GM19467 (cell line): ENCODE data around the gene SLC11A1.

Experiments used
- ATAC-seq: cut with Tn5 transposase; IDR thresholded peaks from one replicate; pipeline ENCODE4 v1.9.1; 2021; ENCODE audit warnings: mild to moderate bottlenecking, moderate library complexity; ENCODE audit not compliant: unreplicated experiment

The SLC11A1 gene

GRCh38 chr2:218403810-218404209 lies 21.7 kb downstream of the SLC11A1 start:
- ATAC-seq = no peak

GRCh38 chr2:218404351-218405085 lies 22.4 kb downstream of the SLC11A1 start:
- ATAC-seq = no peak

GRCh38 chr2:218405086-218405745 lies 23.1 kb downstream of the SLC11A1 start:
- no peak for ATAC-seq

DNA sequence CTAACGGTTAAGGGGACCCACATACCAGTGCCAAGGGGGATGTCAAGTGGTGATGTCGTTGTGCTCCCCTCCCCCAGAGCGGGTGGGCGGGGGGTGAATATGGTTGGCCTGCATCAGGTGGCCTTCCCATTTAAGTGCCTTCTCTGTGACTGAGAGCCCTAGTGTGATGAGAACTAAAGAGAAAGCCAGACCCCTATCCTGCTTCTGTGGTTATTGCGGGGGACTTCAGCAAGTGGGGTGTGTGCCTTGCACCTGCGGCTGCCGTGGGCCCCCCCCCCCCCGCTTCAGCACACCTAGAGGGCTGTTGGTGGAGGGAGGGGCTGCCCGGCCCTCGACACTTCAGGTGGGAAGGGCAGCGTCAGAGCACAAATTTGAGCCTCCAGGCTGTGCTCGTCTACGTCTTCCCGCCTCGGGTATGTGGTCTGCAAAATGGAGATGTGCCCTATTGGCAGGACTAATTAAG lies 23.7 kb downstream of the SLC11A1 start:
- ATAC-seq = peak; percentile 13

DNA sequence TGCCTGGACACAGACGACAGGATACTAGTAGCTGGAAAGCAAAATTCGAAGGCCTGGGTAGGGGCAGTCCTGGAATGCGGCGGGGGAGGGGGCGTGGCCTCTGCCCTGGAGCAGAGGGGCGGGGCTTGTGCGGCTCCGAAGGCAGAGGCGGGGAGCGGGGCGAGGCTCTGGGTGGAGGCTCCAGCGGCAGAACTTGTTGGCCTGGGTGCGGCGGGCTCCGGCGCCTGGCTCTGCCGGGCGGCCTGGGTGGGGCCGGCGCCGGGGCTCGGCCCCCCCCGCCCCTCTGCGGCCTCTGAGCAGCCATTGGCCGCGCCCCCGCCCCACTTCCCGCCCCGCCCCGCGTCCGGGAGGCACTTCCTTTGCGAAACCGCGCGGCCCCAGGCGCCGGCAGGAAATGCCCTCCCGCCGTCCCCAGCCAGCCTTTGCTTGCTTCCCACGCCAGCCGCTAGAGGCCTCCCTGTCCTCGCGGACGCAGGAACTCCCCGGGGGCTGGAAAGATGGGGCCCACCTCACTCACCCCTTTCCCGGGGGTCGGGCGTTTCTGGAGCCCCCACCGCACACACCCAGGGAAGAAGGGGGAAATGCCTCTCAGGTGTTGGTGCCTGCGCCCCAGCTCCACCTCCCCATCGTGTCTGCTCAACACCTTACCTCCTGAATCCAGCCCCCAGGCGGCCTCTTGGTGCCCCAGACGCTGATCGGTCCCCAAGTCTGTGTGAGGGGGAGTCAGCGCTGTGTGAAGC lies 24.3 kb downstream of the SLC11A1 start:
- peak; percentile 77 for ATAC-seq

DNA sequence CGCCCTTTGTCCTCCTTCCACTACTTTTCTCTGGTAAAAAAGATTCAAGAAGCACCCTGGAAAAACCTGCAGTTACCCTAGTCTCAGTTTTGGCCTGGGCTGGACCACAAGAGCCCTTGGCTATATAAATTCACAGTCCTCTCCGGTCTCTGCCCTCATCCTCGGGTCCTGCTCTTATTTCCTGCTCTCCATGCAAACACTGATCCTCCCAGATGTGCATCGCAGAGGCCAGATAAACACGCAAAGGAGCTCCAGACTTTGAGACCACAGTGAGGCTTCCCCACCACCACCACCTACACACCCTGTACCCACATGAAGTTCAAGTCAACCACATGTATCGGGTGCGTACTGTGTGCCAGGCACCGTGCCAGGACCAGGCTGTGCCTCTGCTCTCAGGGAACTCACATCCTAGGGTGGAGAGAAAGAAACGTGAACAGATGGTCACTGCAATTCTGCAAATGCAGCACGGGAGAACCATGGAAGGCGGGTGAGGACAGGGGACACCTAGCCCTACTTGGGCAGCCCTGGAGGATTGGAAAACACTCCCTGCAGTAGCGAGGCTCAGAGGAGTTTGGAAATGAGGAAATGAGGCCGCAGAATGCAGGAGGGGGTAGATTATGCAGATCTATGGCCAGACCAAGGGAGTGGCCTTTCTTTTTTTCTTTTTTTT lies 25.0 kb downstream of the SLC11A1 start:
- peak; percentile 9 for ATAC-seq

- ATAC-seq = no peak
Measured at GRCh38 chr2:218407717-218408116, 25.6 kb downstream of the SLC11A1 start.

DNA sequence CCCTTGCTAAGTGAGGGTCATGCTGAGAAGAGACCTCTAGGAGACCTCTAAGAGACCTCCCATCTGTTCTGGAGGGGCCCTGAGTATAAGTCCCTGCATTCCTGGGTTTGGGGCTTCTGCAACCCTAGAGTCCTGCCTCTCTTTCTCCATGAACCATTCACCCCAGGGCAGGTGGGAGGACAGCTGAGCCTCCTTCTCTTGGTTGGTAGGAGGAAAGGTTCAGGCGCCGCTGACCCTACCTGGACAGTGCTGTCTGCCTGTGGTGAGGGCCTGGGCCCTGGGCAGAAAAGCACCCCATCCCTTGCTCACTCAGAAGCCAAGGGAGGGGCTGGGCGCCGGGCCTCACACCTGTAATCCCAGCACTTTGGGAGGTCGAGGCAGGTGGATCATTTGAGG lies 36.2 kb downstream of the SLC11A1 start:
- no peak for ATAC-seq

- no peak for ATAC-seq
Measured at GRCh38 chr2:218418717-218419458, 36.8 kb downstream of the SLC11A1 start, which contains the start of gene VIL1. Gene VIL1, plus strand, starts transcription at chr2:218419123. Its CDS starts 4,656 bp downstream, at chr2:218423779.

DNA sequence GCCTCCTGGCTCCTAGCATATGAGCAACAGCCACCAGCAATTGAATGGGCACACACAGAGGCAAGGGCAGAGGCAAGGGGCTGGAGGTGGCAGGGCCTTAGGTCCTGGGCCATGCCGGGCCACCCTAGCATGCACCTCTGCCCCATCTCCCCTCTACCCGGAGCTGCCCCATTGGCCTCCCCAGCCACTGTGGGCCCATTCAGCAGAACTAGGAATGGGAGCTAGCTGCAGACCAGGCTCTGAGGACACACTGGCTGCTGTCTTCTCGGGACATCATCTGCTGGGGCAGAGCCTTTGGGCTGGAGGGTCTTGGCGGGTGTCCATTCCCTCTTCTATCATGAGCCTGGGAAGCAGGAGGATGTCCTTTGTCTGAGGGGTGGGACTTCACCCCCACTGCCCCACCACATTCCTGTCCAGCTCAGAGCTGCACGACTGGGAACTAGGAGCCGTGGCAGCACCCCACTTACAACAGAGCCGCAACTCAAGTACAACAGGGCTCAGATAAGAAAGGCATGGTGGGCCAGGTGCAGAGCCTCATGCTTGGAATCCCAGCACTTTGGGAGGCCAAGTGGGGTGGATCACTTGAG lies 37.6 kb downstream of the SLC11A1 start:
- no peak for ATAC-seq

DNA sequence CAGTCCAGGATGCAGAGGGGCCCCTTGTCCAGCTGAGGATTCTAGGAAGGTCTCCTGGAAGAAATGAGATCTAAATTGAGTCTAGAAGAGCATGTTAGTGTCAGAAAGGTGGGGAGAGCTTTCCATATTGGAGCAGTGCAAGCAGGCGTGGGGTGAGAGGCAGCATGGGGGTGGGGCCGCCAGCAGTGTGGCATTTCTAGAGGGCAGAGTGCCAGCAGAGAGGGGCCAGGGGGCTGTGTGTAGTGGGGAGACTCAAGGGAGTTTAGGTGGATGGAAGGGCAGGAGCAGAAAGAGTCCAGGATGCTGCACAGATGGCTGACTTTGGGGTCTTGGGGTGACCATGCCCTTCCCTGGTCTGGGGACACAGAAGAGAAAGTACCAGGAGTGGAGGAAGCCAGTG lies 39.0 kb downstream of the SLC11A1 start:
- ATAC-seq = no peak

GRCh38 chr2:218422403-218423086 lies 40.5 kb downstream of the SLC11A1 start:
- no peak for ATAC-seq

GRCh38 chr2:218423584-218423983 lies 41.5 kb downstream of the SLC11A1 start:
- ATAC-seq = no peak

DNA sequence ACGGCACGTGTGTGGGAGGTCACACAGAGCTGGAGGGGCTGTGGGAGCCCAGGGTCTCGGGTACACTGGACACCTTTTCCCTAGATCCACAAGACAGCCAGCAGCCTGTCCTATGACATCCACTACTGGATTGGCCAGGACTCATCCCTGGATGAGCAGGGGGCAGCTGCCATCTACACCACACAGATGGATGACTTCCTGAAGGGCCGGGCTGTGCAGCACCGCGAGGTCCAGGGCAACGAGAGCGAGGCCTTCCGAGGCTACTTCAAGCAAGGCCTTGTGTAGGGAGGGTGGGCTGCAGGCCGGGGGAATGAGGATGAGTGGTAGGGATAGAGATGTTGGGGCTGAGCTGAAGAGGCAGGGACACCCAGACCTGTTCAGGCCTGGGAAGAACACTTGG lies 43.5 kb downstream of the SLC11A1 start:
- no peak for ATAC-seq

DNA sequence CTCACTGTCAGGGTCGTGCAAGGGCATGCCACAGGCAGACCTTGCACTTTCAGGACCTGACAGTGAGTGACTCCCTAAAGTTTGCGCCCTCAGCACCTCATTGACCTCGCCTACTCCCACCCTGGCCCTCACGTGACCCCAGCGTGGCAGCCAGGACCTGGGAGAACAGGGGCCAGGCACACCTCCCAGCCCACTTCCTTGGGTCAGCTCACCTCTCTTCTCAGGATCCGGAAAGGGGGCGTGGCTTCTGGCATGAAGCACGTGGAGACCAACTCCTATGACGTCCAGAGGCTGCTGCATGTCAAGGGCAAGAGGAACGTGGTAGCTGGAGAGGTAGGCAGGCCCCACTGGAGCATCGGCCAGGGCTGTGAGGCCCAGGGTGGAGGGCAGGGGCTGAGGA lies 45.7 kb downstream of the SLC11A1 start:
- no peak for ATAC-seq

GRCh38 chr2:218428846-218429558 lies 46.9 kb downstream of the SLC11A1 start:
- no peak for ATAC-seq

DNA sequence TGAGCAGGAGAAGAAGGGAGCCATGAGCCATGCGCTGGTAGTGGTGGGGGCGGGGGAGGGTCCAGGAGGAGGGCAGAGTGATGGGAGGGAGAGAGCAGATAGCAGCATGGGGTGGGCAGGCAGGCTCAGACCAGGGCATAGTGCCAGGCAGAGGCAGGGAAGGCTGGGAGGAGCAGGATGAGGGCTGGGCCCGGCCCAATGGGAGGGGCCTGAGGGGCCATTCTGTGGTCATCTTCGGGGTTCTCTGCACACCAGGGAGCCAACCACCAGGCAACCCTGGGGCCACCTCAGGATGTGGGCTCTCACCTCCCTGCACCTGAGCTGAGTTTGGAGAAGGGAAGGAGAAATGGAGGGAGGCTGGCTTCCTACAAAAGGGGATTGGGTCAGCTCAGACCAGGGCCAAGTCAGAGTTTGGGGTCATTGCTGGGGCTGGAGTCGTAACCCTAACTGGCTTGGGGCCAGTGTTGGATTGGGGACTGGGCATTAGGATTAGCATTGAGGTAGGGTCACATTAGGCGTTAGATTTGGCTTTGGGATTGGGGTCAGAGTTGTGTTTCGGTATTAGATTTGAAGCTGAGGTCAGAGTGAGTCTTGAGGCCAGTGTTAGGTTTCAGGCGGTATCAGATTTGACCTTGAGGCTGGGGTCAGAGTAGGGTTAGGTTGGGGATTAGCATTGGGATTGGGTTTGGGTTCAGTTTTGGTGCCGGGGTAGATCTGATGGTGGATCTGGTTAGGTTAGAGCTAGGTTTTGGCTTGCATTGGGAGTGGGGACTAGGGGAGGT lies 48.0 kb downstream of the SLC11A1 start:
- ATAC-seq = no peak

DNA sequence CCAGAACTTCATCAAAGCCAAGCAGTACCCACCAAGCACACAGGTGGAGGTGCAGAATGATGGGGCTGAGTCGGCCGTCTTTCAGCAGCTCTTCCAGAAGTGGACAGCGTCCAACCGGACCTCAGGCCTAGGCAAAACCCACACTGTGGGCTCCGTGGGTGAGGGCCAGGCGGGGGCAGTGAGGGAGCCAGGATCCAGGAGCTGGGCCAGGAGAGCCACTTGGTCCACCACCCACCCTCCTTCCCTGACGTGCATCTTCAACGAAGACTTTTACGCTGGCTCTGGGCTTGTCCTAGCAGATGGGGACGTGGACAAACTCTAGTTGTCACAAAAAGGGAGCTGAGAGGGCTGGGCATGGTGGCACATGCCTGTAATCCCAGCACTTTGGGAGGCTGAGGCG lies 48.6 kb downstream of the SLC11A1 start:
- no peak for ATAC-seq
